HEK293T (cell line): ENCODE data around the gene CNKSR2.

Experiments
- CTCF ChIA-PET: fragments of 350-600 bp; formaldehyde crosslinking; extraction: SDS; loops from one replicate; lab custom pipeline; 2021; ENCODE audit warnings: antibody characterized with exemption, inconsistent platforms; lab: Yijun Ruan, JAX
- POLR2A ChIA-PET: fragments of 350-600 bp; formaldehyde crosslinking; extraction: SDS; loops from one replicate; lab custom pipeline; 2020; ENCODE audit warnings: antibody characterized with exemption, inconsistent platforms; lab: Yijun Ruan, JAX
- DNase-seq: peaks from one replicate; pipeline ENCODE4 v3.0.0; 2012; ENCODE audit warnings: mixed read lengths; ENCODE audit errors: extremely low spot score
- ARNT ChIP-seq: fragments of 450-650 bp; IDR thresholded peaks from 2 replicates; pipeline ENCODE4 v1.6.1; 2017; ENCODE audit warnings: mild to moderate bottlenecking
- BHLHE40 ChIP-seq: fragments of 450-650 bp; IDR thresholded peaks from 2 replicates; pipeline ENCODE4 v1.6.1; 2016; ENCODE audit warnings: mild to moderate bottlenecking, moderate library complexity, borderline replicate concordance
- CTBP1 ChIP-seq: fragments of 450-650 bp; IDR thresholded peaks from 2 replicates; pipeline ENCODE4 v1.6.1; 2016; ENCODE audit warnings: borderline replicate concordance
- ELF4 ChIP-seq: fragments of 450-650 bp; IDR thresholded peaks from 2 replicates; pipeline ENCODE4 v1.6.1; 2017; ENCODE audit warnings: antibody characterized with exemption
- FOXA1 ChIP-seq: fragments of 450-650 bp; IDR thresholded peaks from 2 replicates; pipeline ENCODE4 v1.6.1; 2016; ENCODE audit warnings: mild to moderate bottlenecking
- FOXK2 ChIP-seq: fragments of 450-650 bp; IDR thresholded peaks from 2 replicates; pipeline ENCODE4 v1.6.1; 2016; ENCODE audit warnings: mild to moderate bottlenecking
- FOXM1 ChIP-seq: fragments of 450-650 bp; IDR thresholded peaks from 2 replicates; pipeline ENCODE4 v1.6.1; 2017; ENCODE audit warnings: mild to moderate bottlenecking, borderline replicate concordance
- HDGF ChIP-seq: fragments of 450-650 bp; IDR thresholded peaks from 2 replicates; pipeline ENCODE4 v1.6.1; 2017; ENCODE audit warnings: antibody characterized with exemption, borderline replicate concordance
- L3MBTL2 ChIP-seq: fragments of 450-650 bp; conservative IDR thresholded peaks from 2 replicates; pipeline ENCODE4 v1.6.1; 2016; ENCODE audit warnings: mild to moderate bottlenecking
- LEF1 ChIP-seq: fragments of 450-650 bp; IDR thresholded peaks from 2 replicates; pipeline ENCODE4 v1.6.1; 2017; ENCODE audit warnings: mild to moderate bottlenecking, borderline replicate concordance
- NFRKB ChIP-seq: fragments of 450-650 bp; IDR thresholded peaks from 2 replicates; pipeline ENCODE4 v1.6.1; 2016; ENCODE audit warnings: mild to moderate bottlenecking, moderate library complexity
- SP1 ChIP-seq: fragments of 450-650 bp; IDR thresholded peaks from 2 replicates; pipeline ENCODE4 v1.6.1; 2017
- SUZ12 ChIP-seq: fragments of 450-650 bp; IDR thresholded peaks from 2 replicates; pipeline ENCODE4 v1.6.1; 2016; ENCODE audit warnings: mild to moderate bottlenecking
- TARDBP ChIP-seq: fragments of 450-650 bp; IDR thresholded peaks from 2 replicates; pipeline ENCODE4 v1.6.1; 2016
- ZNF384 ChIP-seq: fragments of 450-650 bp; IDR thresholded peaks from 2 replicates; pipeline ENCODE4 v1.6.1; 2016
- TF ChIP-seq, protein P1 (sequence below): fragments of 450-650 bp; IDR thresholded peaks from 2 replicates; pipeline ENCODE4 v1.6.1; 2016

The CNKSR2 gene

DNA sequence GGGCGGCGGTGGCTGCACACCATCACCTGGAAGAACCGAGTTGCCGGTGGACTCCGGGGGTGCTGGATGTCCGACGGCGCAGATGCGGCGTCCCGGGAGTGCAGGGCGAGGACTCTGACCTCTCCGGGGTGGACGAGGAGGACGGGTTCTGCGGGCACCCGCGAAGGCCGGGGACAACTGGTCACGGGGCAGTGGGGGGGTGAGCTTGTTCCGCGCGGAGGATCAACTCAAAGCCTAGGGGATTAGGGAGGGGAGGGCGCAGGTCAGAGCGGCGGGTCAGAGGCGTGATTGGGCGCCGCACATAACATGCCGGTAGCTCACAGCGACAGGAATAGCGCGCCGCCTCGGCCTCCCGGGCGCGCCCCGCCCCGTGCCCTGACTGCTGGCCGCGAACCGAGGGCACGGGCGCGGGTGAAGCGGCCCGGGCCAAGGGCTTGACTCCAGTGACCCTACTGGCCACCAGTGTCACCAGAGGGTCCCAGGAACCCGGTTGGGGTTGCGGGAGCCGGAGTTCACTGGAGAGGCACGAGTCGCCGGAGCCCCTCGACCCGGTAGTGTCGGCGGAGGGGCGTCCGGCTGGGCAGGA is 284.0 kb downstream of the CNKSR2 start, which contains the start of gene KLHL34:
Gene KLHL34 (minus strand): TSS at position 179 of the 586 bp plus-strand sequence. CDS start 542 bp downstream, outside the sequence.
- no peak for DNase-seq
- POLR2A ChIA-PET, result no interaction called here
- CTCF ChIA-PET, result no interaction called here
- no peak for TF ChIP-seq ELF4
- TF ChIP-seq BHLHE40, result no peak
- no peak for TF ChIP-seq SP1
- TF ChIP-seq FOXK2, result no peak
- TF ChIP-seq ZNF384, result no peak
- TF ChIP-seq TARDBP, result no peak
- TF ChIP-seq ARNT, result no peak
- TF ChIP-seq LEF1, result no peak
- no peak for TF ChIP-seq FOXM1
- TF ChIP-seq HDGF, result no peak
- TF ChIP-seq FOXA1, result no peak
- no peak for TF ChIP-seq CTBP1
- TF ChIP-seq, protein P1, sequence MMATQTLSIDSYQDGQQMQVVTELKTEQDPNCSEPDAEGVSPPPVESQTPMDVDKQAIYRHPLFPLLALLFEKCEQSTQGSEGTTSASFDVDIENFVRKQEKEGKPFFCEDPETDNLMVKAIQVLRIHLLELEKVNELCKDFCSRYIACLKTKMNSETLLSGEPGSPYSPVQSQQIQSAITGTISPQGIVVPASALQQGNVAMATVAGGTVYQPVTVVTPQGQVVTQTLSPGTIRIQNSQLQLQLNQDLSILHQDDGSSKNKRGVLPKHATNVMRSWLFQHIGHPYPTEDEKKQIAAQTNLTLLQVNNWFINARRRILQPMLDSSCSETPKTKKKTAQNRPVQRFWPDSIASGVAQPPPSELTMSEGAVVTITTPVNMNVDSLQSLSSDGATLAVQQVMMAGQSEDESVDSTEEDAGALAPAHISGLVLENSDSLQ, result no peak

DNA sequence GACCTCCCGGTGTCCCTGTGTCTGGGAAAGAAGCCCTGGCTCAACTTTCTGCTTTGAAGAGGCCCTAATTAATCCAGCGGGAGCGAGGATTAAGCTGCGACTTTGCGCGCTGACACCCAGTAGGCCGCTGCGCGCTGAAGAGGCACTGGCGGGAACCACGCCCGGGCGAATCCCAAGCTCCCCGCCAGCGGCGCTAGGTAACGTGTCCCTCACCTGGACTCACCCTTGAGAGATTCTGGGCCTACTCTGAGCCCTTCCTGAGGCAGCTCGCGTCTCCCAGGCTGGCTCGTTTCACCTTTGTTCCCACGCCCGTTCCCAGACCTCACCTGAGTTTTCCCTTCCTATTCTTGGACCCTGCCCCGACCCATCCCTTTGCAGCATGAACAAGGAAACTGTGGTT is 284.5 kb downstream of the CNKSR2 start:
- DNase-seq, result no peak
- POLR2A ChIA-PET, result no interaction called here
- TF ChIP-seq FOXA1 (no peak), FOXM1 (no peak), CTBP1 (no peak), SUZ12 (no peak), LEF1 (no peak), TARDBP (no peak), ELF4 (no peak), BHLHE40 (no peak), NFRKB (no peak), FOXK2 (no peak), ZNF384 (no peak), HDGF (no peak), SP1 (no peak), ARNT (no peak), L3MBTL2 (no peak)
- TF ChIP-seq, protein P1, result no peak
- CTCF ChIA-PET, result no interaction called here

DNA sequence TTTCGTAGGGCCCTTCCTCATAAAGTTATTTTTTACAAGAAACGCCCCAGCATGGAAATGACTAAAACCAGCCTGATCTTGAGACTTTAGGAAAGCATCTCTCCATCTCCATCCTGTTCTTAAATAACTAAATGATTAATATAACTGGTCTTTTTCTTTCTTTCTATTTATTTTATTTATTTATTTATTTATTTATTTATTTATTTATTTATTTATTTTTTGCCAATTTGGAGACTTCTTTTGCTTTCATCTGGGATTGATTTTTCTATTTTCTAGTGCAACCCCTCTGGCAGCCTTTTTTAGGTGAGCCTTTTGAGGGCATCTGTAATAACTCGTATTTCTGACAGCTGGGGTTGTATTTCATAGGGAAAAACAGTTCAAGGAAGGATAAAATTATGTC is 285.1 kb downstream of the CNKSR2 start:
- TF ChIP-seq TARDBP (no peak), ARNT (no peak), ELF4 (no peak), ZNF384 (no peak), HDGF (no peak), CTBP1 (no peak), BHLHE40 (no peak), SUZ12 (no peak), SP1 (no peak), FOXK2 (no peak), LEF1 (no peak), NFRKB (no peak), L3MBTL2 (no peak), FOXM1 (no peak)
- TF ChIP-seq, protein P1, result no peak
- POLR2A ChIA-PET, result no interaction called here
- DNase-seq, result no peak
- CTCF ChIA-PET, result no interaction called here

DNA sequence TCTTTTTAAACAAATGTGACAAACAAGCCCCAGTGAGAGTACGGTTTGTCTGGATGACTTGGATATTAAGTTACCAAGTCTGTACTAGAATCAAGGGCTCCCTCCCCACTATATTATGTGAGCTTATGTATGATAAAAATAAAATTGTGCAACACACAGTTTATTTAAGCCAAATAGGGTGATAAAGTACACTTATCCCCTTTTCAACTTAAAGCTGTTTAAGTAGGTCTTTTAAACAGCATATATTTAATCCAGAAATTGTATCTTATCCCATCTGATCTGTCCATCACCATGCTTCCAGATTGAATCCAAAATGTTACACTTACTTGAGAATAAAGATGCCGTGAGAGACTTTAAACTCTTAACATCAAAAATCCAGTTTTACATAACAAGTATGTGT is 285.9 kb downstream of the CNKSR2 start:
- no peak for DNase-seq
- POLR2A ChIA-PET, result no interaction called here
- TF ChIP-seq ELF4 (no peak), ARNT (no peak), FOXA1 (no peak), BHLHE40 (no peak), FOXK2 (no peak), SUZ12 (no peak), TARDBP (no peak), HDGF (no peak), CTBP1 (no peak), SP1 (no peak), L3MBTL2 (no peak), ZNF384 (no peak), LEF1 (no peak), NFRKB (no peak), FOXM1 (no peak)
- TF ChIP-seq, protein P1, result no peak
- CTCF ChIA-PET, result no interaction called here

DNA sequence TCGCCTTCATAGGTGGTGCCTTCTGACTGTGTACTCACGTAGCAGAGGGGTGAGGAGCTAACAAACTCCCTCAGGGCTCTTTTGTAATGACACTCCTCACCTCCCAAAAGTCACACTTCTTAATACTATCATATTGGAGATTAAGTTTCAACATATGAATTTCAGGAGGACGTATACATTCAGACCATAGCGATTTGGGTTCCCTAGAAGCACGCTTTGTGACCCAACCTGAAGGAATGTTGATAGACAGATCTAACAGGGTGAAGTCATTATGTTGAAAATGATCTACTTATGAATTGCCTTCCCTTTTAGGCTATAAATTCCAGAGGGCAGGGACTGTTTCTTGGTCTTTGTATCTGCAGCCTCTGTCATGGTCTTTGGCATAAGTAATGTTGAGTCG is 287.1 kb downstream of the CNKSR2 start:
- POLR2A ChIA-PET, result no interaction called here
- CTCF ChIA-PET, result no interaction called here
- DNase-seq, result no peak
- TF ChIP-seq TARDBP (no peak), BHLHE40 (no peak), CTBP1 (no peak), L3MBTL2 (no peak), ZNF384 (no peak), FOXA1 (no peak), FOXK2 (no peak), FOXM1 (no peak), ARNT (no peak)
- TF ChIP-seq, protein P1, result no peak
